ENCODE results near the gene JKAMP. TPM values are rescaled to one million over a fixed set of nuclear protein-coding genes. Genes with fewer than 3 reads are reported as not detected.

JKAMP gene
- total and polyA plus RNA-seq, 2 donors (not counting 3 experiments of a cell fraction or from before 2014, with no cell fraction given) = 30.8 to 160 TPM

GRCh38 chr14:59435101-59435500 lies 49.2 kb upstream of the JKAMP start:
- TF ChIP-seq CTCF (IDR thresholded peaks at IDR 0.05; ENCODE audit: extremely low read depth in 1 of 2, insufficient read depth in 1 of 2, low read depth in 1 of 2, low read length in 2 of 2) (no peak), GATA2 (IDR thresholded peaks at IDR 0.05; ENCODE audit: insufficient read depth, insufficient read length, low read depth, low read length) (no peak), MYC (IDR thresholded peaks at IDR 0.05; ENCODE audit: low read depth, low read length) (no peak), POLR2AphosphoS5 (IDR thresholded peaks at IDR 0.05; ENCODE audit: insufficient read depth, low read depth, low read length) (no peak), MAX (IDR thresholded peaks at IDR 0.05; ENCODE audit: insufficient read depth, insufficient read length) (no peak), EZH2 (IDR thresholded peaks at IDR 0.05; ENCODE audit: borderline replicate concordance, low read depth, low read length, severe bottlenecking) (no peak)
- no TSS peak for BruUV-seq (replicated peaks)
- H3K36me3 ChIP-seq (ENCODE audit: control insufficient read depth in 2 of 2, extremely low read depth in 1 of 2, insufficient read depth in 2 of 2, low read length in 2 of 2) = no peaks in the 10 kb centered on the region
- intact Hi-C loops (cut with micrococcal nuclease) = no loop called here
- DNase-seq (ENCODE audit: low read depth, low spot score) = no peak
- no peaks in the 10 kb centered on the region for H3K79me2 ChIP-seq (ENCODE audit: control insufficient read depth, insufficient read depth, low read length)
- H3K9me1 ChIP-seq (replicated peaks; ENCODE audit: control insufficient read depth, extremely low read depth, insufficient read depth, low read length) = no peaks in the 10 kb centered on the region
- FAIRE-seq = no peak
- peaks cover 29% of the 10 kb centered on the region for H3K4me1 ChIP-seq (ENCODE audit: control insufficient read depth, extremely low read depth, insufficient read depth, low read length)
- no peak overlapping the region for H3K4me2 ChIP-seq (ENCODE audit: insufficient read depth, low read length)
- ChIA-PET POLR2A (no interaction called here), CTCF (interaction anchor here (1.5 to 1.9 kb wide), 2 partner anchors 9 to 29 kb away, joined by 3 to 5 read pairs; no protein-coding TSS in a partner anchor)
- H3K27ac ChIP-seq (ENCODE audit: insufficient read depth, low read depth, low read length) = no peak overlapping the region
- no peak overlapping the region for H3K9ac ChIP-seq (replicated peaks; ENCODE audit: extremely low read depth, insufficient read depth, low read length)
- no peaks in the 10 kb centered on the region for H3K27me3 ChIP-seq (ENCODE audit: control insufficient read depth in 2 of 2, insufficient read depth in 2 of 2, low read length in 2 of 2)
- H3K9me3 ChIP-seq (replicated peaks; ENCODE audit: control insufficient read depth, insufficient read depth, low read length) = no peaks in the 10 kb centered on the region
- H3K4me3 ChIP-seq (replicated peaks in 1 of 3; ENCODE audit: insufficient read depth in 1 of 3, low read depth in 1 of 3, low read length in 3 of 3) = no peak overlapping the region
- H4K20me1 ChIP-seq (replicated peaks; ENCODE audit: control insufficient read depth, extremely low read depth, insufficient read depth, low read length) = no peaks in the 10 kb centered on the region
- H2AFZ ChIP-seq (ENCODE audit: low read depth, low read length) = no peak overlapping the region
- dilution Hi-C loops (cut with MboI; ENCODE audit: extremely low pct_ligation_motif_present, low sequenced_read_pairs) = no loop called here

All from endothelial cell of umbilical vein (primary cell).